Measurements from ENCODE around the gene NUBP2.

The NUBP2 gene

DNA sequence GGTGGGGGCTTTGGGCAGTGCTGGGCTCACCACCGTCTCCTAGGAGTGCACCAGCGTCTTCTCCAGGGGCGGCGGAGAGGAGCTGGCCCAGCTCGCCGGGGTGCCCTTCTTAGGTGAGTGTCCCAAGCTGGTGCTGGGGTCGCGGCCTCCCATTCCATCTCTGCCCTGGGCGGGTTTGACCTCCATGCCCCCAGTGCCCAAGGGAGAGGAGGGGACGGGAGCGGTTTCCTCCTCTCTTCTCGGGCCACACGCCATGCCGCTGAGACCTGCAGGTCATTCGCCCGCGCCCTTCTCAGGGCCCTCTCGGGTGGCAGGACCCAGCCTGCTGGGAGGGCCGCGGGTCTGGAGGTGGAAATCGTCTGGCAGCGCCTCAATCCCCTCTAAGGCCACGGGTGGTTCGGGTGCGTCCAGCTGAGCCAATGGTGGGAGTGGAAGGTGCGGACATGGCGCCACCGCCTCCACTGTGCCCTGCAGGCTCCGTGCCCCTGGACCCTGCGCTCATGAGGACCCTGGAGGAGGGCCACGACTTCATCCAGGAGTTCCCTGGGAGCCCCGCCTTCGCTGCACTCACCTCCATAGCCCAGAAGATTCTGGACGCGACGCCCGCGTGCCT is 5.4 kb downstream of the NUBP2 start:
- Histone ChIP-seq H3K27me3 (ENCODE audit: insufficient read depth, low read length, poor library complexity, severe bottlenecking) (no peaks in the 10 kb centered on the region), H3K9me3 (ENCODE audit: insufficient read depth, low read depth, low read length) (no peaks in the 10 kb centered on the region), H3K9ac (ENCODE audit: low read depth, low read length, poor library complexity, severe bottlenecking) (no peak overlapping the region), H4K20me1 (ENCODE audit: insufficient read depth, low read length, poor library complexity, severe bottlenecking) (no peaks in the 10 kb centered on the region), H3K4me1 (ENCODE audit: insufficient read depth, low read length, poor library complexity, severe bottlenecking) (no peaks in the 10 kb centered on the region), H2AFZ (ENCODE audit: low read length) (no peak overlapping the region), H3K9me2 (replicated peaks; ENCODE audit: low read depth, low read length) (no peaks in the 10 kb centered on the region), H3K4me3 (ENCODE audit: low read length, poor library complexity, severe bottlenecking) (no peak overlapping the region), H3K79me2 (ENCODE audit: insufficient read depth, low read length) (peaks cover 30% of the 10 kb centered on the region), H3K4me2 (ENCODE audit: low read depth, low read length, poor library complexity, severe bottlenecking) (no peak overlapping the region), H3F3A (ENCODE audit: low read depth) (no peaks in the 10 kb centered on the region), H3K36me3 (ENCODE audit: insufficient read depth, low read length) (no peaks in the 10 kb centered on the region)
- no peak for TF ChIP-seq EZH2phosphoT487 (IDR thresholded peaks at IDR 0.05; ENCODE audit: borderline replicate concordance)
- TF ChIP-seq, protein P1, sequence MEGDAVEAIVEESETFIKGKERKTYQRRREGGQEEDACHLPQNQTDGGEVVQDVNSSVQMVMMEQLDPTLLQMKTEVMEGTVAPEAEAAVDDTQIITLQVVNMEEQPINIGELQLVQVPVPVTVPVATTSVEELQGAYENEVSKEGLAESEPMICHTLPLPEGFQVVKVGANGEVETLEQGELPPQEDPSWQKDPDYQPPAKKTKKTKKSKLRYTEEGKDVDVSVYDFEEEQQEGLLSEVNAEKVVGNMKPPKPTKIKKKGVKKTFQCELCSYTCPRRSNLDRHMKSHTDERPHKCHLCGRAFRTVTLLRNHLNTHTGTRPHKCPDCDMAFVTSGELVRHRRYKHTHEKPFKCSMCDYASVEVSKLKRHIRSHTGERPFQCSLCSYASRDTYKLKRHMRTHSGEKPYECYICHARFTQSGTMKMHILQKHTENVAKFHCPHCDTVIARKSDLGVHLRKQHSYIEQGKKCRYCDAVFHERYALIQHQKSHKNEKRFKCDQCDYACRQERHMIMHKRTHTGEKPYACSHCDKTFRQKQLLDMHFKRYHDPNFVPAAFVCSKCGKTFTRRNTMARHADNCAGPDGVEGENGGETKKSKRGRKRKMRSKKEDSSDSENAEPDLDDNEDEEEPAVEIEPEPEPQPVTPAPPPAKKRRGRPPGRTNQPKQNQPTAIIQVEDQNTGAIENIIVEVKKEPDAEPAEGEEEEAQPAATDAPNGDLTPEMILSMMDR (conservative IDR thresholded peaks at IDR 0.05; ENCODE audit: low read length) = no peak

DNA sequence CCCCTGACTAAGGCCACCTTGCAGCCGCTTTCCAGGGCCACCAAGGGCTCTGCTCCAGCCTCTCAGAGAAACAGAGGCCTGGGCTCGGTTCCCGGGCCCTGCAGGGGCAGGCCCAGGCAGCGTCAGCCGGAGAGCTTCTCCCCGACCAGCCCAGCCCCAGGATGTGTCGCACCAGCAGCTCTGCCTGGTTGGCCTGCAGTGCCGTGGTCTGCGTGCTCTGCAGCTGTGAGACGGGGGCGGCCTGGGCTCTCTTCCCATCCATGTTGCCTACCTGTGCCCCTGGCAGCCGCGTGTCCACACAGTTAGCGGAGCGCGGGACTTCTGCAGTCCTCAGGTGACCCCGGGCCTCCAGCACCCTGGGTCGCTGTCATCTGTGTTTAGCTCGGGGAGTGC is 5.9 kb downstream of the NUBP2 start:
- no peaks in the 10 kb centered on the region for H3K9me3 ChIP-seq (ENCODE audit: insufficient read depth, low read depth, low read length)
- H3K27me3 ChIP-seq (ENCODE audit: insufficient read depth, low read length, poor library complexity, severe bottlenecking) = no peaks in the 10 kb centered on the region
- no peaks in the 10 kb centered on the region for H3K9me2 ChIP-seq (replicated peaks; ENCODE audit: low read depth, low read length)
- no peaks in the 10 kb centered on the region for H3K4me1 ChIP-seq (ENCODE audit: insufficient read depth, low read length, poor library complexity, severe bottlenecking)
- no peaks in the 10 kb centered on the region for H4K20me1 ChIP-seq (ENCODE audit: insufficient read depth, low read length, poor library complexity, severe bottlenecking)
- H3K79me2 ChIP-seq (ENCODE audit: insufficient read depth, low read length) = peaks cover 25% of the 10 kb centered on the region
- H3K9ac ChIP-seq (ENCODE audit: low read depth, low read length, poor library complexity, severe bottlenecking) = no peak overlapping the region
- no peak for TF ChIP-seq EZH2phosphoT487 (IDR thresholded peaks at IDR 0.05; ENCODE audit: borderline replicate concordance)
- TF ChIP-seq, protein P1 (conservative IDR thresholded peaks at IDR 0.05; ENCODE audit: low read length) = no peak
- H3K4me2 ChIP-seq (ENCODE audit: low read depth, low read length, poor library complexity, severe bottlenecking) = no peak overlapping the region
- no peak overlapping the region for H3K4me3 ChIP-seq (ENCODE audit: low read length, poor library complexity, severe bottlenecking)
- H2AFZ ChIP-seq (ENCODE audit: low read length) = no peak overlapping the region
- no peaks in the 10 kb centered on the region for H3F3A ChIP-seq (ENCODE audit: low read depth)
- H3K36me3 ChIP-seq (ENCODE audit: insufficient read depth, low read length) = no peaks in the 10 kb centered on the region

DNA sequence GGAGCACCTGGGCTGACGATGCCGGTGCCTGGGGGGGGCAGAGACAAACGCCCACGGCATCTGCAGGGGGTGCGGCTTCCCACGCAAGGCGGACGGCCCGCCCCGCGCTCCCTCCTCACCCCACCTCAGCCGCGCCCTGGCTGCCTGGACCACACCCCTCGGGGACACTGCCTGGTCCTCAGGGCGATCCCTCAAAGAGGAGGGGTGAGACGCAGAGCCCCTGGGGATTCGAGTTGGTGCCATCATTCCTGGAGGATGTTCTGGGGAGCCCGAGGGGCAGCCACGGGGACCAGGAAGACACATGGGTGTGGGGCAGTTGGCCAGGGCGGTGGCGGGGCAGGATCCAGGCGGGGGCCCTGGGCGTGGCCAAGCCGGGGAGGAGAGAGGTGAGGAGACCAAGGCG is 6.9 kb downstream of the NUBP2 start:
- Histone ChIP-seq H3K9me3 (ENCODE audit: insufficient read depth, low read depth, low read length) (no peaks in the 10 kb centered on the region), H3K4me3 (ENCODE audit: low read length, poor library complexity, severe bottlenecking) (no peak overlapping the region), H4K20me1 (ENCODE audit: insufficient read depth, low read length, poor library complexity, severe bottlenecking) (no peaks in the 10 kb centered on the region), H3K9me2 (replicated peaks; ENCODE audit: low read depth, low read length) (no peaks in the 10 kb centered on the region), H2AFZ (ENCODE audit: low read length) (no peak overlapping the region), H3K36me3 (ENCODE audit: insufficient read depth, low read length) (no peaks in the 10 kb centered on the region), H3K4me1 (ENCODE audit: insufficient read depth, low read length, poor library complexity, severe bottlenecking) (no peaks in the 10 kb centered on the region), H3K79me2 (ENCODE audit: insufficient read depth, low read length) (peaks cover 16% of the 10 kb centered on the region; the same call in 1 of the 2 replicates), H3F3A (ENCODE audit: low read depth) (no peaks in the 10 kb centered on the region), H3K9ac (ENCODE audit: low read depth, low read length, poor library complexity, severe bottlenecking) (no peak overlapping the region), H3K4me2 (ENCODE audit: low read depth, low read length, poor library complexity, severe bottlenecking) (no peak overlapping the region), H3K27me3 (ENCODE audit: insufficient read depth, low read length, poor library complexity, severe bottlenecking) (no peaks in the 10 kb centered on the region)
- TF ChIP-seq EZH2phosphoT487 (IDR thresholded peaks at IDR 0.05; ENCODE audit: borderline replicate concordance) = no peak
- TF ChIP-seq, protein P1 (conservative IDR thresholded peaks at IDR 0.05; ENCODE audit: low read length) = no peak
